Tibial artery (tissue), 4 donors: ENCODE data around the gene SLC5A11.

ENCODE experiments used
- DNase-seq, 2 donors: peaks; one replicate each; pipeline ENCODE4 v3.0.0-alpha.2; 2019
- H3K27ac ChIP-seq, 2 donors: fragments of 200-600 bp; sonication (generic) in 1 of 2; 1 replicate in 1 of 2; 2 replicates in 1 of 2; pipeline ENCODE4 v1.5.1; 2018 to 2019; ENCODE audit warnings: mild to moderate bottlenecking in 1 of 2
- H3K27me3 ChIP-seq, 2 donors: fragments of 200-600 bp; sonication (generic) in 1 of 2; one replicate each; pipeline versions ENCODE4 v1.5.1 to v1.6.0; 2016 to 2019
- H3K36me3 ChIP-seq, 3 donors: fragments of 200-600 bp; sonication (generic) in 2 of 3; one replicate each; pipeline ENCODE4 v1.5.1; 2016 to 2019; ENCODE audit warnings: mild to moderate bottlenecking in 2 of 3
- H3K4me1 ChIP-seq, 4 donors: fragments of 200-600 bp; sonication (generic) in 2 of 4; 1 replicate in 3 of 4; 2 replicates in 1 of 4; pipeline ENCODE4 v1.5.1; 2016 to 2019
- H3K4me3 ChIP-seq, 2 donors: fragments of 200-600 bp; sonication (generic) in 1 of 2; 1 replicate in 1 of 2; 2 replicates in 1 of 2; pipeline ENCODE4 v1.5.1; 2018 to 2019; ENCODE audit warnings: mild to moderate bottlenecking in 2 of 2
- H3K9me3 ChIP-seq, 3 donors: fragments of 200-600 bp; sonication (generic) in 1 of 3; one replicate each; pipeline ENCODE4 v1.5.1; 2016 to 2019
- intact Hi-C: fragments of 100-400 bp; cut with DNase I; formaldehyde crosslinking; loops from one replicate; pipeline ENCODE4 v1.15.0; 2023; ENCODE audit warnings: low total_unique reads
- TF ChIP-seq, protein P1 (sequence below), 2 experiments: fragments of 200-600 bp in 1 of 2; fragments of 450-650 bp in 1 of 2; IDR thresholded peaks; one replicate each; pipeline ENCODE4 v1.5.1; 2017 to 2019; ENCODE audit warnings: antibody characterized with exemption in 2 of 2, mild to moderate bottlenecking in 1 of 2, moderate library complexity in 1 of 2

Gene SLC5A11

DNA sequence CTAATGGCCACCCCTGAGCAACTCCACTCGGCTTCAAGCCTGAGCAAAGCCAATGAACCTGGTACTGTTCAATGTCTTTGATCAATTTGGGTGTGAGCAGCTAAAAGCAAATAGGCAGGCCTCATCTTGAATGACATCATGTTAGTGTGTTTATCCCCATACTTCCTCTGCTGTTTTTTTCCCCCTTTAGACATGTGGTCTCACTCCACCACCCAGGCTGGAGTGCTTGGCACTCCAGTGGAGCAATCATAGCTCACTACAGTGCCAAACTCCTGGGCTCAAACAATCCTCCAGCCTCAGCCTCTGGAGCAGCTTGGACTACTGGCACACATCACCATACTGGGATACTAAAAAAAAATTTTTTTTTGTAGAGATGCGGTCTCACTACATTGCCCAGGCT is 94.0 kb downstream of the SLC5A11 start:
- DNase-seq: no peak
- Histone ChIP-seq H3K9me3 (no peaks in the 10 kb centered on the region), H3K27ac (no peak overlapping the region), H3K27me3 (no peaks in the 10 kb centered on the region), H3K36me3 (peaks cover 74 to 93% (median 93%) of the 10 kb centered on the region in 3 donors), H3K4me1 (no peaks in the 10 kb centered on the region), H3K4me3 (no peak overlapping the region)
- TF ChIP-seq, protein P1, sequence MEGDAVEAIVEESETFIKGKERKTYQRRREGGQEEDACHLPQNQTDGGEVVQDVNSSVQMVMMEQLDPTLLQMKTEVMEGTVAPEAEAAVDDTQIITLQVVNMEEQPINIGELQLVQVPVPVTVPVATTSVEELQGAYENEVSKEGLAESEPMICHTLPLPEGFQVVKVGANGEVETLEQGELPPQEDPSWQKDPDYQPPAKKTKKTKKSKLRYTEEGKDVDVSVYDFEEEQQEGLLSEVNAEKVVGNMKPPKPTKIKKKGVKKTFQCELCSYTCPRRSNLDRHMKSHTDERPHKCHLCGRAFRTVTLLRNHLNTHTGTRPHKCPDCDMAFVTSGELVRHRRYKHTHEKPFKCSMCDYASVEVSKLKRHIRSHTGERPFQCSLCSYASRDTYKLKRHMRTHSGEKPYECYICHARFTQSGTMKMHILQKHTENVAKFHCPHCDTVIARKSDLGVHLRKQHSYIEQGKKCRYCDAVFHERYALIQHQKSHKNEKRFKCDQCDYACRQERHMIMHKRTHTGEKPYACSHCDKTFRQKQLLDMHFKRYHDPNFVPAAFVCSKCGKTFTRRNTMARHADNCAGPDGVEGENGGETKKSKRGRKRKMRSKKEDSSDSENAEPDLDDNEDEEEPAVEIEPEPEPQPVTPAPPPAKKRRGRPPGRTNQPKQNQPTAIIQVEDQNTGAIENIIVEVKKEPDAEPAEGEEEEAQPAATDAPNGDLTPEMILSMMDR (IDR thresholded peaks at IDR 0.05): no peak
- intact Hi-C loops: loop anchor here (10.0 kb wide), 1 partner anchor 375 kb away; no protein-coding TSS in a partner anchor

DNA sequence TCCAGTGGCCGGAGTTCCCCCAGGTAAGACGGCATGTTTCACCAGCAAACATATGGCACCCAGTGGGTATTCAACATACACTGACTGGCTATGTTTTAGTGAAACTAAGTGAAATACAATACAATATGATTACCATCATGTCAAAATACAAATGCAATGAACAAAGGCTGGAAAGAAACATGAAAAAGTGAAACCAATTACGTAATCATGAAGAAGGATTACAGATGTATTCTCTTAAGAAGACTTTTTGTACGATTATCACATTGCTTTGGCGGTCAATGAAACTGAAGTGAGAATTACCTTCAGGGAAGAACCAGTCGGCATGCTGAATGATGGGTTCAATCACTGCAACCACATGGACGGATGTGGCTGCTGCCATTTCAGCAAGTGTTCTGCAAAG is 97.7 kb downstream of the SLC5A11 start:
- intact Hi-C loops: loop anchor here (10.0 kb wide), 1 partner anchor 379 kb away; no protein-coding TSS in a partner anchor
- Histone ChIP-seq H3K4me1 (no peaks in the 10 kb centered on the region), H3K36me3 (peaks cover 79 to 97% (median 96%) of the 10 kb centered on the region in 3 donors), H3K27me3 (no peaks in the 10 kb centered on the region), H3K9me3 (no peaks in the 10 kb centered on the region), H3K27ac (no peak overlapping the region), H3K4me3 (no peak overlapping the region)
- DNase-seq: no peak
- TF ChIP-seq, protein P1 (IDR thresholded peaks at IDR 0.05): no peak

DNA sequence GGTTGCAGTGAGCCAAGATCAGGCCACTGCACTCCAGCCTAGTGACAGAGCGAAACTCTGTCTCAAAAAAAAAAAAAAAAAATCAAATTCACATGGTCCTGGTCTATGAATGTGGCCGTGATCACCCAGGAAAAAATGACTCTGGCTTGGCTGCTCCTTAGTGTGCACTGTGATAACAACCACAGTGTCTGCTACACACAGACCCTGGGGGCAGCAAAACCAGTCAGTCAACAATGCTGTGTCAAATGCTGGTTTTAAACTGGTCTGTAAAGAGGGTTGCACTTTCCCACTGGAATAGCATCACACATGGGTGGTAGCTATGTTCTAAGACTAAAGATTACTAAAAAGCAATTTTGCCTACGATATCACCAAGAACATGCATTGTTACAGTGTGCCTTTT is 98.4 kb downstream of the SLC5A11 start:
- no peaks in the 10 kb centered on the region for H3K27me3 ChIP-seq
- H3K4me3 ChIP-seq: no peak overlapping the region
- intact Hi-C loops: loop anchor here (10.0 kb wide), 1 partner anchor 379 kb away; no protein-coding TSS in a partner anchor
- no peak overlapping the region for H3K27ac ChIP-seq
- TF ChIP-seq, protein P1 (IDR thresholded peaks at IDR 0.05): no peak
- no peak for DNase-seq
- H3K36me3 ChIP-seq: peaks cover 80 to 97% (median 96%) of the 10 kb centered on the region in 3 donors
- no peaks in the 10 kb centered on the region for H3K4me1 ChIP-seq
- no peaks in the 10 kb centered on the region for H3K9me3 ChIP-seq

DNA sequence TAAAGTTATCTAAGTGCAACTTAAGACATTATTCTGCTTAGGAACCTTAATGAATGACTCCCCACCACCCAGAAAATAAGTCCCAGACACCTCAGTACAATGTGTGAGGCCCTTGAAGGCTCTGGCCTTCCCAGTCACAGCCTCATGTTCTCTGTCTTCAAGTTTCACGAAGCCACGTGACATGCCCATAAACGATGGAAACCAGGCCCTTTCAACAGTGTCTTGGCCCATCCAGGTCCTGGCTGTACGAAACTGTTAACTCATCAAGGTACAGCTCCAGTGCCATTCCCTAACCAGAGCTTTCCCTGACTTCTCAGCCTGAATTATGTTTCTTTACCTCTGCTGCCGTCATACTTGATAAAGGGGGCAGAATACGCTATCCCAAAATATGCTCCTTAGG is 100.4 kb downstream of the SLC5A11 start:
- Histone ChIP-seq H3K9me3 (no peaks in the 10 kb centered on the region), H3K36me3 (peaks cover 74 to 96% (median 87%) of the 10 kb centered on the region in 3 donors), H3K27ac (no peak overlapping the region), H3K27me3 (no peaks in the 10 kb centered on the region), H3K4me1 (no peaks in the 10 kb centered on the region), H3K4me3 (no peak overlapping the region)
- no peak for DNase-seq
- TF ChIP-seq, protein P1 (IDR thresholded peaks at IDR 0.05): no peak
- intact Hi-C loops: loop anchor here (5.0 to 10.0 kb wide), 2 partner anchors 159 to 381 kb away; no protein-coding TSS in a partner anchor

DNA sequence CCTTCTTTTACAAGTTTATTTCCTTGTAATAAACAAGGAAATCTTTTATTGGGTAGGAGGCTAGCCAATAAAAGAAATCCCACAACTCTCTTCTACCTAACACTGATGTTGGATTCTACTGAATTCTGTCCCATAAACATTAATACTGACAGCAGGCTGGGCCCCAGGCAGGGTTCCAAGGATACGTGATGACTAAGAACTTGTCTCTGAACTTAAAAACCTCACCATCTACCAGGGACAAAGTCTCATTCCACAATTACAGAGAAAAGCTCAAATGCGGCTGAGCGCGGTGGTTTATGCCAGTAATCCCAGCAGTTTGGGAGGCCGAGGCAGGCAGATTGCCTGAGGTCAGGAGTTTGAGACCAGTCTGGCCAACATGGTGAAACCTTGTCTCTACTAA is 104.5 kb downstream of the SLC5A11 start:
- intact Hi-C loops: no loop called here
- Histone ChIP-seq H3K27me3 (no peaks in the 10 kb centered on the region), H3K36me3 (peaks cover 79 to 98% (median 87%) of the 10 kb centered on the region in 3 donors)

More for the DNA sequence above, 104.5 kb downstream of the SLC5A11 start:
- Histone ChIP-seq H3K4me1 (no peaks in the 10 kb centered on the region), H3K4me3 (no peak overlapping the region), H3K9me3 (no peaks in the 10 kb centered on the region), H3K27ac (no peak overlapping the region)
- no peak for DNase-seq
- TF ChIP-seq, protein P1 (IDR thresholded peaks at IDR 0.05): no peak
